Measurements from ENCODE around the gene GLB1L2.

GRCh38 chr11:134358856-134359490 lies 27.2 kb downstream of the GLB1L2 start:
- TF ChIP-seq POLR2A (IDR thresholded peaks at IDR 0.05; ENCODE audit: low read depth, low read length) (no peak), TAF1 (IDR thresholded peaks at IDR 0.05; ENCODE audit: low read depth, low read length) (no peak), POLR2AphosphoS5 (IDR thresholded peaks at IDR 0.05; ENCODE audit: low read depth, low read length) (no peak), SPI1 (IDR thresholded peaks at IDR 0.05; ENCODE audit: low read depth, low read length) (no peak), POU2F2 (IDR thresholded peaks at IDR 0.05; ENCODE audit: low read depth, low read length) (no peak), PAX5 (IDR thresholded peaks at IDR 0.05; ENCODE audit: insufficient read depth, low read length, severe bottlenecking) (no peak)
